ENCODE results near the gene RNF141. TPM values are rescaled to one million over a fixed set of nuclear protein-coding genes. Genes with fewer than 3 reads are reported as not detected.

Gene RNF141
- polyA plus RNA-seq, 1 of the 3 experiments (the other 2 are of a cell fraction) = 6.9 TPM

DNA sequence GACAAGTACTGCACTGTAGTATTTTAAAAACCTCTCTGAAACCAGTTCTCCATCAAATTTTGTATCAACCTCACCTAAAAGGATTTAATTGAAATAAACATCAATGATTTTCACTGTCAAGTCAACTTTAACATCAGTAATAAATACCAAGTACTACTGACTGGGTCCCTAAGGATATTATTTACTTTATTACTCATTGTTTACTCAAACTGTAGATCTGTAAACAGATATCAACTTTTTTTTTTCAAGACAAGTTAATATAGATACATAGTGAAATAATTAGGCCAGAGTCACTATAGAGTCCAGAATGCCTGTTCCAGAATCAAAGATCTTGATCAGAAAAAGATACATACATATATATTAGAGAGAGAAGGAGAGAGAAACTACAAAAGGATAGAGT is 1.6 kb downstream of the RNF141 start:
- Histone ChIP-seq H3K4me2 (peak overlapping the region; percentile 91; the same call in 1 of the 2 replicates), H2AFZ (ENCODE audit: low read depth) (no peak overlapping the region), H3K4me1 (ENCODE audit: control insufficient read depth in 1 of 2, insufficient read depth in 2 of 2, low read depth in 1 of 2, low read length in 1 of 2) (peaks cover 7 to 11% of the 10 kb centered on the region in 2 experiments; a peak in 3 of 4 replicates), H3K36me3 (replicated peaks in 1 of 2; ENCODE audit: control insufficient read depth in 1 of 2, insufficient read depth in 2 of 2, low read length in 1 of 2) (no peaks in the 10 kb centered on the region), H4K20me1 (ENCODE audit: insufficient read depth) (no peaks in the 10 kb centered on the region), H3K4me3 (ENCODE audit: low read depth in 2 of 2, low read length in 1 of 2) (peak overlapping the region in 1 of 2 experiments; percentile 30; a peak in 1 of 4 replicates), H3F3A (replicated peaks; ENCODE audit: insufficient read depth) (peaks cover 9% of the 10 kb centered on the region), H3K79me2 (ENCODE audit: insufficient read depth) (peaks cover 35% of the 10 kb centered on the region), H3K9me3 (no peaks in the 10 kb centered on the region), H3K27me3 (ENCODE audit: insufficient read depth) (no peaks in the 10 kb centered on the region), H3K9ac (no peak overlapping the region), H3K9me2 (no peaks in the 10 kb centered on the region), H3K27ac (ENCODE audit: low read depth in 2 of 2, low read length in 1 of 2) (no peak overlapping the region)
- POLR2A ChIA-PET = no interaction called here
- no peak for DNase-seq
- CTCF ChIA-PET = interaction anchor here (0.9 to 4.3 kb wide), 3 partner anchors 115 to 196 kb away, joined by 3 to 25 read pairs (median 8); no protein-coding TSS in a partner anchor
- TF ChIP-seq GATA2 (CRISPR knock-in tag; IDR thresholded peaks at IDR 0.05) (no peak), TCF12 (IDR thresholded peaks at IDR 0.05) (no peak), MXI1 (IDR thresholded peaks at IDR 0.05; ENCODE audit: low read depth, low read length) (no peak), FOXJ3 (CRISPR knock-in tag; IDR thresholded peaks at IDR 0.05) (no peak), EZH2phosphoT487 (IDR thresholded peaks at IDR 0.05; ENCODE audit: borderline replicate concordance, low read depth) (no peak), MEF2A (IDR thresholded peaks at IDR 0.05; ENCODE audit: borderline replicate concordance, low read depth) (no peak), MAX (IDR thresholded peaks at IDR 0.05; ENCODE audit: low read depth) (no peak), SIN3A (IDR thresholded peaks at IDR 0.05; ENCODE audit: borderline replicate concordance, low read depth, low read length) (no peak), RCOR1 (IDR thresholded peaks at IDR 0.05; ENCODE audit: low read length) (no peak), FOXM1 (IDR thresholded peaks at IDR 0.05; ENCODE audit: low read depth) (no peak), JUND (IDR thresholded peaks at IDR 0.05) (no peak)
- TF ChIP-seq, protein P1, sequence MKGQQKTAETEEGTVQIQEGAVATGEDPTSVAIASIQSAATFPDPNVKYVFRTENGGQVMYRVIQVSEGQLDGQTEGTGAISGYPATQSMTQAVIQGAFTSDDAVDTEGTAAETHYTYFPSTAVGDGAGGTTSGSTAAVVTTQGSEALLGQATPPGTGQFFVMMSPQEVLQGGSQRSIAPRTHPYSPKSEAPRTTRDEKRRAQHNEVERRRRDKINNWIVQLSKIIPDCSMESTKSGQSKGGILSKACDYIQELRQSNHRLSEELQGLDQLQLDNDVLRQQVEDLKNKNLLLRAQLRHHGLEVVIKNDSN (IDR thresholded peaks at IDR 0.05; ENCODE audit: borderline replicate concordance, low read depth) = no peak
- TF ChIP-seq, protein P2, sequence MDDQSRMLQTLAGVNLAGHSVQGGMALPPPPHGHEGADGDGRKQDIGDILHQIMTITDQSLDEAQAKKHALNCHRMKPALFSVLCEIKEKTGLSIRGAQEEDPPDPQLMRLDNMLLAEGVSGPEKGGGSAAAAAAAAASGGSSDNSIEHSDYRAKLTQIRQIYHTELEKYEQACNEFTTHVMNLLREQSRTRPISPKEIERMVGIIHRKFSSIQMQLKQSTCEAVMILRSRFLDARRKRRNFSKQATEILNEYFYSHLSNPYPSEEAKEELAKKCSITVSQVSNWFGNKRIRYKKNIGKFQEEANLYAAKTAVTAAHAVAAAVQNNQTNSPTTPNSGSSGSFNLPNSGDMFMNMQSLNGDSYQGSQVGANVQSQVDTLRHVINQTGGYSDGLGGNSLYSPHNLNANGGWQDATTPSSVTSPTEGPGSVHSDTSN (IDR thresholded peaks at IDR 0.05) = no peak

DNA sequence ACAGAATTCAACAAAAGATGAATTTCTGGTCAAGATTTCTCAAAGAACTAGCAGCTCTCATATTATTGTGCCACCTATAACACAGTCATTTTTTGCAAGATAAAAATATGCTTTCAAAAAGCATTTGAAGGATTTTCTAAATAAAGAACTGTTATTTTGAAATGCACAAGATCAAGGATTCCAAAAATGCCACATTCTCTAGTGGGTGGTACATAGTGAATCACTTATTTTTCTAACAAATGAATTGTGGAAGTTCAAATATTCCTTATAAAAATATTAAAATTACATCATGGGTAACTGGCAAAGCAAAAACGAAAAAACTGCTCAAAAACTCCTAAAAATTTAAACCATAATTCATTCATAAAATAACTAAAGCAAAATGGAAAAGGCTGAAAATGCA is 2.1 kb downstream of the RNF141 start:
- H3K4me1 ChIP-seq (ENCODE audit: control insufficient read depth in 1 of 2, insufficient read depth in 2 of 2, low read depth in 1 of 2, low read length in 1 of 2) = peaks cover 7 to 11% of the 10 kb centered on the region in 2 experiments; a peak in 3 of 4 replicates
- H2AFZ ChIP-seq (ENCODE audit: low read depth) = no peak overlapping the region
- POLR2A ChIA-PET = no interaction called here
- H3K4me3 ChIP-seq (ENCODE audit: low read depth in 2 of 2, low read length in 1 of 2) = peak overlapping the region in 1 of 2 experiments; percentile 30; a peak in 1 of 4 replicates
- H3K4me2 ChIP-seq = peak overlapping the region; percentile 39; the same call in 1 of the 2 replicates
- no peak for TF ChIP-seq EZH2phosphoT487 (IDR thresholded peaks at IDR 0.05; ENCODE audit: borderline replicate concordance, low read depth)
- TF ChIP-seq NFIC (IDR thresholded peaks at IDR 0.05; ENCODE audit: borderline replicate concordance) = no peak
- TF ChIP-seq CHD2 (IDR thresholded peaks at IDR 0.05; ENCODE audit: low read length, partially characterized antibody) = no peak
- TF ChIP-seq FOXM1 (IDR thresholded peaks at IDR 0.05; ENCODE audit: low read depth) = no peak
- TF ChIP-seq RCOR1 (IDR thresholded peaks at IDR 0.05; ENCODE audit: low read length) = no peak
- no peak for TF ChIP-seq MXI1 (IDR thresholded peaks at IDR 0.05; ENCODE audit: low read depth, low read length)
- TF ChIP-seq TAF1 (IDR thresholded peaks at IDR 0.05; ENCODE audit: borderline replicate concordance, low read depth, low read length) = no peak
- no peak for TF ChIP-seq EP300 (IDR thresholded peaks at IDR 0.05; ENCODE audit: borderline replicate concordance in 1 of 2, low read depth in 1 of 2, low read length in 1 of 2)
- CTCF ChIA-PET = no interaction called here
- H3K79me2 ChIP-seq (ENCODE audit: insufficient read depth) = peaks cover 35% of the 10 kb centered on the region
- no peak overlapping the region for H3K9ac ChIP-seq
- no peaks in the 10 kb centered on the region for H3K9me2 ChIP-seq
- H3F3A ChIP-seq (replicated peaks; ENCODE audit: insufficient read depth) = peaks cover 9% of the 10 kb centered on the region
- no peak overlapping the region for H3K27ac ChIP-seq (ENCODE audit: low read depth in 2 of 2, low read length in 1 of 2)
- H3K36me3 ChIP-seq (replicated peaks in 1 of 2; ENCODE audit: control insufficient read depth in 1 of 2, insufficient read depth in 2 of 2, low read length in 1 of 2) = peaks cover 1 to 3% of the 10 kb centered on the region in 2 experiments
- H3K27me3 ChIP-seq (ENCODE audit: insufficient read depth) = no peaks in the 10 kb centered on the region
- H4K20me1 ChIP-seq (ENCODE audit: insufficient read depth) = no peaks in the 10 kb centered on the region
- DNase-seq = no peak
- no peaks in the 10 kb centered on the region for H3K9me3 ChIP-seq
- whole genome bisulfite sequencing (ENCODE audit: low lambda C conversion rate) = 47% methylated on average over 1 of the region's 1 CpG

All from SK-N-SH (cell line).